Kidney capillary endothelial cell (primary cell): ENCODE results near the gene ZNF784.

Source experiments
- DNase-seq: peaks from one replicate; pipeline ENCODE4 v3.0.0-alpha.2; 2018; ENCODE audit warnings: low spot score

ZNF784 gene

GRCh38 chr19:55602104-55603001 lies 22.0 kb downstream of the ZNF784 start:
- no peak for DNase-seq

GRCh38 chr19:55601084-55601483 lies 23.3 kb downstream of the ZNF784 start:
- no peak for DNase-seq

DNA sequence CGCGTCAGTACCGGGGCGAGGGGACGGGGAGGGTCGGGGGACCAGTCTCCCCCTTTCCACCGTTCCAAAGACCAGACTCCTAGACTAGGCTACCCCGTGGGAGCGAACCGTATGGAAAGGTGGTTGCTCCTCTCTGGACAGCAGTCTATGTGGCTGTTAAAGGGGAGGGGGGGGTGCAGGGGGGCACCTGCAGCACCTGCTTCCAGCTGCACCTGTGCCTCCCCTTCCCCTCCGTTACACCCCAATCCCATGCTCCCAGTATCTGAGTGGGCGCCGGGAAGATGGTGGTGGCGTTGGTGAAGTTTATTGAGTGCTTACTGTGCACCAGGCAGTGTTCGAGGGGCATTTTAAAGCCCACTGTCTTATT lies 23.7 kb downstream of the ZNF784 start:
- DNase-seq, result no peak

- peak; percentile 78 for DNase-seq
Observed at GRCh38 chr19:55599842-55600661, 24.3 kb downstream of the ZNF784 start, which contains the start of gene ZNF524. Gene ZNF524, plus strand, starts transcription at chr19:55600288. Its CDS starts 1,825 bp downstream, at chr19:55602113.

- peak; percentile 95 for DNase-seq
Observed at GRCh38 chr19:55599468-55599841, 24.9 kb downstream of the ZNF784 start, which contains the start of gene FIZ1. Gene FIZ1, minus strand, starts transcription at chr19:55599517. Its CDS starts 1,652 bp downstream, at chr19:55597865.

- DNase-seq, result peak; percentile 90
Observed at GRCh38 chr19:55598719-55599467, 25.5 kb downstream of the ZNF784 start.

GRCh38 chr19:55598034-55598433 lies 26.3 kb downstream of the ZNF784 start:
- DNase-seq, result no peak

GRCh38 chr19:55597501-55597921 lies 26.9 kb downstream of the ZNF784 start:
- DNase-seq, result no peak

- no peak for DNase-seq
Observed at GRCh38 chr19:55596304-55596703, 28.1 kb downstream of the ZNF784 start.

DNA sequence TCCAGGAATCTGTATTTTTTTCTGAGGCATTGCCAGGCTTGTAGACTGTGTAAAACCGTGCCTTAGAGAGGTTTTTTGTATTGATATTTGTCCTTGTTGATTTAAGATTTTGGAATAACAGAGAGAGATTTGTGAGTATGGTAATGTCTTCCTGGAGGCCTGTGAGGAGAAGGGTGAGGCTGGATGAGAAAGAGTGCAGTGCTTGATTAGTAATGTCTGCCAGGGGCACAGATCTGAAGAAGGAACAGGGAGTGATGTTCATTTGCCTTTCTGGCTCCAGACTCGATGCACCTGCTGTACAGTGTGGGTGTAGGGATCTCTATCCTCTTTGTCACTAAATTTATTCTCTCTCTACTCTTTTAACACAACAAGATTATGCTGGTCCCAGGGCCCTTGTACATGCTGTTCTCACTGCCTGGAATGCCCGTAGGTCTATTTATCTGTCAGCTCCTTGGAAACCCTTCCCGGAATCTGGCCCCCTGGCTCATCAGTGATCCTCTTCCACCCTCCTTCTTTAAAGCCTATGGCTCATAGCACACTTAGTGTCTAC lies 29.3 kb downstream of the ZNF784 start:
- DNase-seq, result no peak

DNA sequence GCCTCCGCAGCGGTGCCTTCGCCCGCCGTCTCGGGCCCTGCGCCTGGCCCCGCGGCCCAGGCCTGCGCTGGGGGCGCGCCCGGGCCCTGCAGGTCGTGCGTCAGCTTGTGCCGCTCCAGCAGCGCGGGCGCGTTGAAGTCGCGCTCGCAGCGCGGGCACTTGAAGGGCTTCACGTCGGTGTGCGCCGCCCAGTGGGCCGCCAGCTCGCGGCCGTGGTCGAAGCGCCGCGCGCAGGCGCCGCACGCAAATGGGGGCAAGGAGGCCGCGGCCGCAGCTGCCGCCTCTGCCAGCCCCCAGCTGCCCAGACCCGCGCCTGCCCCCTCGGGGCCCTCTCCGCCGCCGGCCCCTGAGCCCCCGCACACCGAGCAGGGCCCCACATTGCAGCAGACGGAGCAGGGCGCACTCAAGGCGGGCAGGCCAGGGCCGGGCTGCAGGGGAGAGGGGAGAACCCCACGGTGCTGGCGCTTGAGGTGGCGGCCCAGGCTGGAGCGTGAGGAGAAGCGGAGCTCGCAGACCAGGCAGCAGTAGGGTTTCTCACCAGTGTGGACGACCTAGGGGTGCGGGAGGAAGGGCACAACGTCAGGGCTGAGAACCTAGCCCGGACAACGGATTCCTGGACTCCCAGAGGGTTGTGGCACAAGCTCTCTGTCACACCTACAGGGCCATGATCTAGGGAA lies 31.1 kb downstream of the ZNF784 start:
- no peak for DNase-seq

GRCh38 chr19:55592391-55593090 lies 31.8 kb downstream of the ZNF784 start:
- no peak for DNase-seq

- DNase-seq, result no peak
Observed at GRCh38 chr19:55591555-55591954, 32.8 kb downstream of the ZNF784 start.

DNA sequence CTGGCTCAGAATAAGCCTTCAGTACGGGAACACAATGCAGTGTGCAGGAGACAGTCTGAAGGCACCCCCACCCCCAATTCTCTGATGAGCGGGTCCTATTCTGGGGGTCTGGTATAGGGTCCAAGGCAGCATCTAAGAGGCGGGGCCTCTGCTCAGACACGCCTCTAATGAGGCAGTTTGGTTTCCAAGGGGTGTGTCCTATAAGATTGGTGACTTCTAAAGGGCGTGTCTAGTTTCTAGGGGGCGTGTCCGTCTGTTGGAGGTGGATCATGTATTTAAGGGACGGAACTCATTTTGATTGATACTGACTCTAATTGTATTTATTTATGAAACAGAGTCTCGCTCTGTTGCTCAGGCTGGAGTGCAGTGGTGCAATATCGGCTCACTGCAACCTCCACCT lies 33.7 kb downstream of the ZNF784 start:
- no peak for DNase-seq

DNA sequence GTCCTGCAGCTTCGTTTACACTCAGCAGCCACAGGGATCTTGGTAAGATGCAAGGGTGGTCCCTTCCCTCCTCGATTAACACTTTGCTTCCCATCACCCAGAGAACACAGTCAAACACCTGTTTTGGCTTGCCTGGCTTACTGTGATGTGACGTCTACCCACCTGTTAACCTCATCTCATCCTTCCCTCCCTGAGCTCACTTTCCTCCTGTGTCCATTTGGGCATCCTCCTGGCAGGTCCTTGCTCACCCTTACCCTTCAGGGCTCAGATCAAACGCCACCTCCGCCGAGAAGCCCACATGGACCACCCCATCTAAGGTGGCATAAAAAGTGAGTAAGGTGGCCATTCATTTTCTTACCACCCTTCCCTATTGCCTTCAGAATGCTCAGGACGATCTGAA lies 34.3 kb downstream of the ZNF784 start:
- no peak for DNase-seq

GRCh38 chr19:55588738-55589137 lies 35.6 kb downstream of the ZNF784 start:
- no peak for DNase-seq

DNA sequence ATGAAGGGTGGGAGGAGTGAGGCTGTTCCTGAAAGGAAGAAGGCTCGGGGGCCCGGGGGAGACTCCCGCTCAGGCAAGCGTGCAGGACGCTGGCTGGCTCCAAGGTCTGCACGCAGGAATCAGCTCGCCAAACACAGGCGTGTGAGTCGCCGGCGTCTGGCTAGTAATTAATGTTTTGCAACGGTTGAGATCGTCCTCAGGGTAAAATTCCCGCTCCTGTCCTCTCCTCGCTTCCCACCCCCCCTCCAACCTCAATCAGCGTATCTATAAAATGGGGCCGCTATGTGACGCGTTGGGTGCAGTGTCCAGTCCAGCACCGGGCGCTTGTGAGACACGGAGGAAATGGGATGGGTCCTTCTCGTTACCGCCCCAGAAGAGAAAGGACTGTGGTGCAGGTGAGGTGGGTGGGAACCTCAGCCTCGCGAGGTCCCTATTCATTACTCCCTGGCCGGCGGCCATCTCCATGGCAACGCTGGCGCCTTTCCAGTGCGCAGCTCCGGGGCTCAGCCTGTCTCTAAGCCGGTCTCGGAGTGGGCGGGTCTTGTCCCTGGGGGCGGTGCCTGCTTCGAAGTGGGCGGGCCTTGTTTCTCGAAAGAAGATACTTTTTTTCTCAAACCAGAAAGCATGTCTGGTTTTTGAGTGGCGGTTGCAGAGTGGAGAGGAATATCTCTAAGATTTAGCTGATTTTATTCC lies 37.2 kb downstream of the ZNF784 start:
- DNase-seq, result peak; percentile 84

- no peak for DNase-seq
Observed at GRCh38 chr19:55585658-55586339, 38.6 kb downstream of the ZNF784 start.

GRCh38 chr19:55584871-55585270 lies 39.5 kb downstream of the ZNF784 start:
- DNase-seq, result no peak
